ENCODE data around the gene YLPM1.

- TF ChIP-seq CTCF (conservative IDR thresholded peaks at IDR 0.05 in 1 of 2, IDR thresholded peaks at IDR 0.05 in 1 of 2; ENCODE audit: low read depth in 1 of 2, low read length in 2 of 2): no peak
- no peak for TF ChIP-seq EZH2 (IDR thresholded peaks at IDR 0.05; ENCODE audit: low read length, missing control alignments)
Observed at GRCh38 chr14:74867673-74868072, 104.6 kb downstream of the YLPM1 start.
